UCSD-AML1 (cell line): ENCODE data around the gene LFNG.

Source experiments
- DNase-seq: peaks from one replicate; lab custom pipeline; 2025; ENCODE audit not compliant: unreplicated experiment; lab: John Stamatoyannopoulos, UW

Gene LFNG

GRCh38 chr7:2483494-2483893, 36.1 kb upstream of the LFNG start:
- no peak for DNase-seq

GRCh38 chr7:2484868-2485267, 34.7 kb upstream of the LFNG start:
- no peak for DNase-seq

- DNase-seq: no peak
Measured at GRCh38 chr7:2487586-2488271, 31.8 kb upstream of the LFNG start.

- DNase-seq: no peak
Measured at GRCh38 chr7:2488272-2488645, 31.3 kb upstream of the LFNG start.

GRCh38 chr7:2488681-2489080, 30.9 kb upstream of the LFNG start:
- no peak for DNase-seq

GRCh38 chr7:2490181-2490651, 29.4 kb upstream of the LFNG start:
- DNase-seq: no peak

- no peak for DNase-seq
Measured at GRCh38 chr7:2492038-2492437, 27.5 kb upstream of the LFNG start.

- no peak for DNase-seq
Measured at GRCh38 chr7:2493205-2494164, 26.1 kb upstream of the LFNG start.

GRCh38 chr7:2494191-2495130, 25.1 kb upstream of the LFNG start:
- no peak for DNase-seq

- no peak for DNase-seq
Measured at GRCh38 chr7:2495418-2496299, 23.9 kb upstream of the LFNG start.

GRCh38 chr7:2496375-2496774, 23.2 kb upstream of the LFNG start:
- DNase-seq: no peak

- DNase-seq: no peak
Measured at GRCh38 chr7:2497065-2497464, 22.5 kb upstream of the LFNG start.

GRCh38 chr7:2497500-2498336, 21.9 kb upstream of the LFNG start:
- DNase-seq: no peak

- DNase-seq: no peak
Measured at GRCh38 chr7:2498708-2499107, 20.9 kb upstream of the LFNG start.

GRCh38 chr7:2499181-2499580, 20.4 kb upstream of the LFNG start:
- no peak for DNase-seq

GRCh38 chr7:2499719-2500430, 19.7 kb upstream of the LFNG start:
- DNase-seq: no peak

GRCh38 chr7:2500701-2501100, 18.9 kb upstream of the LFNG start:
- DNase-seq: no peak

GRCh38 chr7:2501947-2502646, 17.5 kb upstream of the LFNG start:
- DNase-seq: no peak
